Stimulated activated naive CD4-positive, alpha-beta T cell (primary cell): ENCODE results near the gene OR7D2.
"Not testable (repeated sequence)": the region's sequence is repeated elsewhere in the genome, so short reads cannot be mapped to it uniquely, and the experiment has no call there.

Experiments
- DNase-seq, 6 experiments: peaks; one replicate each; lab custom pipeline; 2025; lab: John Stamatoyannopoulos, UW

The OR7D2 gene

GRCh38 chr19:9178901-9179300 lies at the start of gene OR7D2:
Gene OR7D2 (plus strand): TSS chr19:9178979. CDS start chr19:9185782, 6,803 bp downstream.
- DNase-seq = no peak

DNA sequence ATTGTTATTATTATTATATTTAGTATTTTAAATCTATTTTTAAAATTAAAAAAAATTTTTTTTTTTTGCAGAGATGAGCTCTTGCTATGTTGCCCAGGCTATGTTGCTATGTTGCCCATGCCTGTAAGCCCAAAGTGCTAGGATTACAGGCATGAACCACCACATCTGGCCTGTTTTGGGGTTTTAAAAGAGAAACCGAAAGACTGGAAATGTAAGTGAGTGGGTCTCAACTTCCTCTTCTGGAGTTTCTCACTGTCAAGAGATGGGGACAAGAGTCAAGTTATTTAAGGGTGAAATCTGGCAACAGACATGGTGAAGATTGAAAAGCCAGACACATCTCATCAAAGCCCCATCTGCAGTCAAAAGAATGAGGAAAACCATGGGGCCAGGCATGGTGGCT lies 47.8 kb upstream of the OR7D2 start:
- no peak for DNase-seq

GRCh38 chr19:9132422-9132821 lies 46.4 kb upstream of the OR7D2 start:
- DNase-seq = no peak

DNA sequence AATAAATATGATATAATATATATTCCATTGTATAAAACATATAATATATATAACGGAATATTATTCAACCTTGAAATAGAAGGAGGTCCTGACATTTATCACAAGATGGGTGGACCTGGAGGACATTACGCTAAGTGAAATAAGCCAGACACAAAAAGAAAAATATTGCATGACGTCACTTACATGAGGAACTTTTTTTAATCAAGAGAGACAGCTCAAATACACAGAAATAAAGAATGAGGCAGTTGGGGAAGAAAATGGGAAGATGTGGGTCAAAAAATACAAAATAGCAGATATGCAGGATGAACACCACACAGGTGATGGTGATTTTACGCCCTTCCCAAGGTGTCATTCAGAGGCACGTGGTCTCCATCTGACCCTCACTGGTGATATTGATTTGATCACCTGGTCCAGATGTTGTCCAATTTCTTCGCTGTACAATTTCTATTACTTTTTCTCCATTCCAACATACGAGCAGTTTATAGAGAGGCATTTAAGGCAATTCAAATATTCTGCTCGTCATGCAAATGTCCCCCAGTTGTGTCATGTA lies 39.1 kb upstream of the OR7D2 start:
- no peak for DNase-seq

DNA sequence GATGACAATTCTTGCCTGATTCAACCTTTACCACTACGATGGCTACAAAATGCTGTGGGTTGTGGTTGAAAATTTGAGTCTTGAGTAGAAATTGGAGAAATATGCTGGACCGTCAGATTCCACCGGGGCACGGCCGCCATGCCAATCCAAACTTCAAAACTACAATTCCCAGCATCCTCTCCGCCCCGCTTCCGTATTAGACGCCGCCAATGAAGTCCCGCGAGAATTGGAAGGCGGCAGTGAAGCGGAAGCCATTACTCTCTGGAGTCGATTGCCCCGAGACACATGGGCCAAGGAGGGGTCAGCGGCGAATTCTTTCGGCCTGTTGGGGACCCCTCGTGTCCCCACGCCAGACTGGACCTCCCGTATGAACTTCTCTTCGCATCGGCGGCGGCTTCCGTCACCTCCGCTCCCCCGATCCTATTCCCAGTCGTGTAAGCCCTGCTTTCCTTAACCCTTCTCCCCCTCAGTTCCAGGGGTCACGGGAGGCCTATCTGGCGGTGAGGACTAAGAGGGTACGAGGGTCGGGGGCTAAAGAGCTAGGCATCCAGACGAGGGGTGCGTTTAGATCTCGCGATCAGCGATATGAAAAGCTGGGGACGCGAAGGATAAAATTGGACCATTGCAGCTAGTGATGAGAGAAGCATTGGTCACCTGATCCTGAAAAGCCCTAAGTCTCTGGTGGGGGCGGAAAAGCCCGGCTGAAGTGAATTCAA lies 38.5 kb upstream of the OR7D2 start, which contains the start of gene ZNF317:
Gene ZNF317, plus strand, starts transcription at position 239 of the 716 bp plus-strand sequence. CDS start 15,620 bp downstream, outside the sequence.
- DNase-seq = peak; percentile 72 to 91 (median 84)

GRCh38 chr19:9144920-9145319 lies 33.9 kb upstream of the OR7D2 start:
- no peak for DNase-seq

- no peak for DNase-seq
Measured at GRCh38 chr19:9146882-9147281, 31.9 kb upstream of the OR7D2 start.

DNA sequence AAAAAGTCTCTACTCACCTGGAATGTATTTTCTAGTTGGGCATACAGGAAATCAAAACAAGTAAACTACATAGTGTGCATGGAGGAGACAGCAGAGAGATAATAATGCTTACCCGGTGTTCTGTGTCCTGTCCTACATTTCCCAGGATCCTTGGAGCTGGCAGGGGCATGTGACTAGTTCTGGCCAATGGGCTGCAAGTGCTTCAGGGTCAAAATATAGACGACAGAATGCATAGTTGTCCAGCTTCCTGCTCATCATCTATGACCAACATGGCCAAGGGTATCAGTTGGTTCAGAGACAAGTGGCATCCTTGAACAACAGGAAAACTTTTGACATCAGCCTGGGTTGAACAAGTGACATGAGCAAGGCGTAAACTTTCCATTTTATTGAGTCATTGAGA lies 30.1 kb upstream of the OR7D2 start:
- DNase-seq = no peak

DNA sequence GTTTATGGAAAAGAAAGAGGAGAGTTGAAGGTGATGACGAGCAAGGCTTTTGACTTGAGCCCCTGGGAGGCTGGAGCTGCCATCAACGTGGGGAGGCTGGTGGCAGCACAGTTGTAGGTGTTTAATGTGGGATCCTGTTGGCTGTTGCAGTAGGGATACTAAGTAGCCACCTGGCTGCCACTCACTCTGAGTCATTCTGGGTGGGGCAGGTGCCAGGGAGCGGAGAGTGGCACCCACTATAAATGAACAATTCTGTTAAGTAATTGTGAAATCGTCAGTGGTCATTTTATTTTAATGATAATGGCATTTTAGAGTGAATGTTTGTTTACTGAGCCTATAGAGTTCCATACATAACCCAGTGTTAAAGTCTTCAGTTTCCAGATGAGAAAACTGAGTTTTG lies 28.8 kb upstream of the OR7D2 start:
- no peak for DNase-seq

- DNase-seq = no peak
Measured at GRCh38 chr19:9150650-9151049, 28.1 kb upstream of the OR7D2 start.

- no peak for DNase-seq
Measured at GRCh38 chr19:9151367-9151766, 27.4 kb upstream of the OR7D2 start.

DNA sequence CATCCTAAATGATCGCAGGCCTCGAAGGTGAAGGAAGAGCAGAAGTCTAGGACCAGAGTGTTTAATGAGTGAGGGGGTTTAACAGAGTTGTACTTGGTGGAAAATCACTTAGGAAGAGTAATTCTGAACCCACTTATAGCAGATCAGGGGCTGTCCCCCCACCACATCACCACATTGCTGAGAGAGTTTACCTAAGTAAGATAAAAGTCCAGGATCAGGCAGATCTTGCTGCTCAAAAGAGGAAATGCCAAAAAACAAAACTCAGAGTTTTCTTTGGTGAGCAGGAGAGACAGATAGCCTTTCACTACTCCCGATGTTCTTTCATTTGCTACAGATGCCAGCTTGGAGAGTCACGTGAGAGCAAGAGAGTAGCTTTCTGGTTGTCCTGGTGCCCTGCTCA lies 23.2 kb upstream of the OR7D2 start:
- DNase-seq = no peak

- DNase-seq = no peak
Measured at GRCh38 chr19:9156304-9156703, 22.5 kb upstream of the OR7D2 start.

GRCh38 chr19:9159891-9160290 lies 18.9 kb upstream of the OR7D2 start:
- DNase-seq = no peak

GRCh38 chr19:9161427-9161826 lies 17.4 kb upstream of the OR7D2 start:
- DNase-seq = no peak

- DNase-seq = no peak
Measured at GRCh38 chr19:9165261-9165660, 13.5 kb upstream of the OR7D2 start.

GRCh38 chr19:9166846-9167245 lies 11.9 kb upstream of the OR7D2 start:
- DNase-seq = no peak

DNA sequence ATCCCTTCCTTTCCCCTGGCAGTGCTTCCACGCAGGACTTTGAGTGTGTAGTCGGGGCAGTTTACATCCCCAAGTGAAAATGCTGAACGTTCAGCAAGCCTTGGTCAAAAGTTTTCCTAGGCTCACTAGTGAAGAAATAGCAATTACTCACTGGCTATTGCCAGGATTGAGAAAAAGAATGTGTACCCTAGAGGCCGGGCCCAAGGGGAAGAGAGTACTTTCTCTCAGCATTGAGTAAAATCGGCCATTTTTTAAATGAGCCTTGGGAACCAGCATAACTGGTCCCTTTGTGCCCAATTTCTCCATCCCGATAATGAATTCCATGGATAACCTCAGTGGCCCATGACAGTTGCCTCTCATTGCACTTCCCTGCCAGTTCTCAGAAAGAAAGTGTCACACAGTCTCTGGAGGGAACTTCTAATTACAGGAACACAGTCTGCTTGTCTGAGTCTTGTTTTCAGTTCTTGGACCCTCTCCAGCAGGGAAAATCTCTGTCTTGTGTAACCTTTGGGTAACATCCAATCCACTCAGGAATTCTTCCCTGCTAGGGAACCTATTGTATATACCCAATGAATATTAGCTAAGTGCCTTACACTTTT lies 7.3 kb upstream of the OR7D2 start:
- DNase-seq = no peak

DNA sequence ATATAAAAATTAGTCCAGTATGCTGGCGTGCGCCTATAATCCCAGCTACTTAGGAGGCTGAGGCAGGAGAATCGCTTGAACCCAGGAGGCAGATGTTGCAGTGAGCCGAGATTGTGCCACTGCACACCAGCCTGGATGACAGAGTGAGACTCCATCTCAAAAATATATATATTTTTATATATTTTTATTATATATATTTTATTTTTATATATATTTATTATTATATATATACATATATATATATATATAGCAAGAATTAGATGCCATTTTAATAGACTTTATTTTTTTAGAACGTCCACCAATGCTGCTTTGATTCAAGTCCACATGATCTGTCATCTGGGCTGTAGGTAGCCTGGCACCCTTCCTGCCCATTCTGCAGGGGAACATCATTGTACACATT lies 3.5 kb upstream of the OR7D2 start:
- no peak for DNase-seq

GRCh38 chr19:9183000-9183399 lies 4.2 kb downstream of the OR7D2 start:
- no peak for DNase-seq

- no peak for DNase-seq
Measured at GRCh38 chr19:9187191-9187590, 8.4 kb downstream of the OR7D2 start.

DNA sequence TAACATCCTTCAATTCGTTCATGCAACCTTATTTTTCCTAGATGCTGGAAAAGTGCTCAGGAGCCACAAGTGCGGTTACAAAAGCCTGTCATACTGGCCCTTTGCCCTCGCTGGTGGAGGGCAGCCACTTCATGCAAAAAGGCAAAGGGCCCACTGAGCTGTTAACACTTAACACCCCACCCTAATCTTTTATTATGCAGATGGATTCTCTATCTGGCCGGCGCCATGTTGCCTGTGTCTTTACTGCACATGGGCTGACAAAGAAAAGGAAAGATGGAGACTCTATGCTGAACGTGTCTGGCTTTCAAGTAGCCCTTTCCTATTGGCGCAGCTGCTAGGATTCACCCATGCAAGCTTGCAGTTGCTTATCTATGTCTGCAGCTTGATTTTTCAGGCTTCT lies 10.8 kb downstream of the OR7D2 start:
- no peak for DNase-seq

DNA sequence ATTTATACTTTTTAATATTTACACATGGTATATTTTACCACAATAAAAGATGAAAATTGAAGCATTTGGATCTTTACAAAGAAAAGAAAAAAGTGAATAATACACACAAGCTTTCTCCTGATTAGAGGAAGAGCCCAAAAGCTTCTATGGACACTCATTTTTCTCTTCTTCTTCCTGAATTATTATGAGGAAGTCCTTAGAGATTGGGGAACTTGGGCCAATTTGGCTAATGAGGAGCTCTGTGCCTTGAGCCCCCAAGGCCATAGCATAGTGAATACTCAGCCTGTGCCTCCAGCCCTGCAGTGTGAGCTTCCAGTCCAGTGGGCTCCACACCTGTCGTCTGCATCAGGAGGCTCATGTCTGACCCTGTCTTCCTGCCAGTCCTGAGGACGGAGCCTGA lies 19.3 kb downstream of the OR7D2 start:
- not testable (repeated sequence) for DNase-seq
